SK-N-SH (cell line): ENCODE results near the gene SLC26A11. TPM values are rescaled to one million over a fixed set of nuclear protein-coding genes. Genes with fewer than 3 reads are reported as not detected.

Source experiments
- CTCF ChIA-PET: fragments of 300-600, 350-600 bp; formaldehyde crosslinking; extraction: SDS; loops from one replicate; lab custom pipeline; 2021; lab: Yijun Ruan, JAX
- POLR2A ChIA-PET: fragments of 350-600 bp; sonication (Branson Sonifier 250); formaldehyde crosslinking; extraction: SDS; loops from one replicate; lab custom pipeline; 2020; ENCODE audit warnings: antibody characterized with exemption, inconsistent platforms; lab: Yijun Ruan, JAX
- DNase-seq: peaks from one replicate; pipeline ENCODE4 v3.0.0; 2012
- H2AFZ ChIP-seq: fragments of 200-600 bp; sonication (generic); 2 replicates; pipeline ENCODE4 v1.8.1; 2016; ENCODE audit warnings: antibody characterized with exemption, mild to moderate bottlenecking, low read depth
- H3F3A ChIP-seq: fragments of 200-600 bp; sonication (generic); replicated peaks from 2 replicates; pipeline ENCODE3; 2016; ENCODE audit warnings: antibody characterized with exemption, mild to moderate bottlenecking; ENCODE audit not compliant: insufficient read depth
- H3K27ac ChIP-seq, 2 experiments: fragments of 200-500 bp in 1 of 2; fragments of 200-600 bp in 1 of 2; sonication (Bioruptor generic) in 1 of 2; sonication (generic), shearing (Covaris generic) in 1 of 2; 2 replicates each; pipeline versions ENCODE4 v1.5.1 to v1.6.1; 2014 to 2016; ENCODE audit warnings: low read depth in 2 of 2, inconsistent platforms in 1 of 2, low read length in 1 of 2, mild to moderate bottlenecking in 1 of 2, mixed read lengths in 1 of 2
- H3K27me3 ChIP-seq: fragments of 200-600 bp; sonication (generic), shearing (Covaris generic); 2 replicates; pipeline ENCODE4 v1.6.1; 2016; ENCODE audit warnings: mixed run types; ENCODE audit not compliant: insufficient read depth
- H3K36me3 ChIP-seq, 2 experiments: fragments of 200-500 bp in 1 of 2; fragments of 200-600 bp in 1 of 2; sonication (Bioruptor generic) in 1 of 2; sonication (generic) in 1 of 2; replicated peaks in 1 of 2; 2 replicates each; pipeline versions ENCODE3 to v1.5.1; 2014 to 2016; ENCODE audit warnings: low read length in 1 of 2, mild to moderate bottlenecking in 1 of 2; ENCODE audit not compliant: insufficient read depth in 2 of 2, control insufficient read depth in 1 of 2
- H3K4me1 ChIP-seq, 2 experiments: fragments of 200-500 bp in 1 of 2; fragments of 200-600 bp in 1 of 2; sonication (Bioruptor generic) in 1 of 2; sonication (generic), shearing (Covaris generic) in 1 of 2; 2 replicates each; pipeline versions ENCODE4 v1.5.1 to v1.6.1; 2014 to 2016; ENCODE audit warnings: low read depth in 1 of 2, low read length in 1 of 2, mixed run types in 1 of 2; ENCODE audit not compliant: insufficient read depth in 2 of 2, control insufficient read depth in 1 of 2
- H3K4me2 ChIP-seq: fragments of 200-600 bp; sonication (generic), shearing (Covaris generic); 2 replicates; pipeline ENCODE4 v1.6.1; 2017; ENCODE audit warnings: mixed run types
- H3K4me3 ChIP-seq, 2 experiments: fragments of 200-500 bp in 1 of 2; fragments of 200-600 bp in 1 of 2; sonication (Bioruptor generic) in 1 of 2; sonication (generic), shearing (Covaris generic) in 1 of 2; 2 replicates each; pipeline versions ENCODE4 v1.5.1 to v1.8.1; 2014 to 2016; ENCODE audit warnings: low read depth in 2 of 2, inconsistent platforms in 1 of 2, low read length in 1 of 2, mild to moderate bottlenecking in 1 of 2, mixed read lengths in 1 of 2, moderate library complexity in 1 of 2
- H3K79me2 ChIP-seq: fragments of 200-600 bp; sonication (generic); 2 replicates; pipeline ENCODE4 v1.8.1; 2017; ENCODE audit warnings: mild to moderate bottlenecking; ENCODE audit not compliant: insufficient read depth
- H3K9ac ChIP-seq: fragments of 200-600 bp; sonication (generic); 2 replicates; pipeline ENCODE4 v1.6.1; 2017; ENCODE audit warnings: mixed run types
- H3K9me2 ChIP-seq: fragments of 200-600 bp; sonication (generic); 2 replicates; pipeline ENCODE4 v1.6.1; 2017; ENCODE audit warnings: mixed run types
- H3K9me3 ChIP-seq: fragments of 200-600 bp; sonication (generic); 2 replicates; pipeline ENCODE4 v1.6.1; 2017; ENCODE audit warnings: mixed run types, mild to moderate bottlenecking, moderate library complexity
- H4K20me1 ChIP-seq: fragments of 200-600 bp; sonication (generic); 2 replicates; pipeline ENCODE4 v1.6.1; 2017; ENCODE audit warnings: mild to moderate bottlenecking, mixed run types; ENCODE audit not compliant: insufficient read depth
- EP300 ChIP-seq, 2 experiments: IDR thresholded peaks; 2 replicates each; pipeline versions ENCODE4 v1.4.0 to v1.6.1; 2012; ENCODE audit warnings: borderline replicate concordance in 1 of 2, low read depth in 1 of 2, low read length in 1 of 2
- FOXM1 ChIP-seq: IDR thresholded peaks from 2 replicates; pipeline ENCODE4 v1.4.0; 2012; ENCODE audit warnings: low read depth, mild to moderate bottlenecking
- GATA2 ChIP-seq: sonication (generic); formaldehyde crosslinking; IDR thresholded peaks from 2 replicates; pipeline ENCODE4 v1.5.0; 2020; ENCODE audit warnings: mild to moderate bottlenecking, missing genetic modification reagents
- JUND ChIP-seq: IDR thresholded peaks from 2 replicates; pipeline ENCODE4 v1.4.0; 2012
- POLR2AphosphoS5 ChIP-seq: IDR thresholded peaks from 2 replicates; pipeline ENCODE4 v1.6.1; 2012; ENCODE audit warnings: low read depth, low read length
- RCOR1 ChIP-seq: fragments of 150-350 bp; IDR thresholded peaks from 2 replicates; pipeline ENCODE4 v1.6.1; 2017; ENCODE audit warnings: antibody characterized with exemption, low read length
- SMC3 ChIP-seq: IDR thresholded peaks from 2 replicates; pipeline ENCODE4 v1.6.1; 2012; ENCODE audit warnings: low read depth, low read length, improper control_type of control experiment
- TCF12 ChIP-seq: IDR thresholded peaks from 2 replicates; pipeline ENCODE4 v1.4.0; 2012
- USF2 ChIP-seq: fragments of 150-350 bp; IDR thresholded peaks from 2 replicates; pipeline ENCODE4 v1.6.1; 2017; ENCODE audit warnings: antibody characterized with exemption, low read length, low read depth, borderline replicate concordance
- WGBS: methylation state at CpG from one replicate; pipeline ENCODE4 v1.1.6; 2017; ENCODE audit warnings: low lambda C conversion rate; 5-methylcytosine and 5-hydroxymethylcytosine counted together
- polyA plus RNA-seq, 3 experiments: library from polyadenylated mRNA; depleted of rRNA; stranded (reverse); fragments of >200 nt; gene quantifications; 2 replicates each; pipeline ENCODE4 v1.2.3, GENCODE V29; 2012
- TF ChIP-seq, protein P1 (sequence below): IDR thresholded peaks from 2 replicates; pipeline ENCODE4 v1.4.0; 2012; ENCODE audit warnings: low read depth, borderline replicate concordance
- TF ChIP-seq, protein P2 (sequence below): fragments of 150-350 bp; IDR thresholded peaks from 2 replicates; pipeline ENCODE4 v1.6.1; 2016; ENCODE audit warnings: mild to moderate bottlenecking, low read depth, low read length
- TF ChIP-seq, protein P3 (sequence below): IDR thresholded peaks from 2 replicates; pipeline ENCODE4; 2012

The SLC26A11 gene
- polyA plus RNA-seq, 1 of the 3 experiments (the other 2 are of a cell fraction), result 35.9 TPM

GRCh38 chr17:80247561-80247960, 27.3 kb downstream of the SLC26A11 start:
- H2AFZ ChIP-seq, result no peak overlapping the region
- 97% methylated on average over 17 of the region's 17 CpGs for WGBS
- DNase-seq, result peak; percentile 20
- H3K27ac ChIP-seq, result no peak overlapping the region
- ChIA-PET CTCF (interaction anchor here (1.5 kb wide), 1 partner anchor 165 kb away, joined by 4 read pairs; no protein-coding TSS in a partner anchor), POLR2A (no interaction called here)
- H3K27me3 ChIP-seq, result no peaks in the 10 kb centered on the region
- H3K9me2 ChIP-seq, result no peaks in the 10 kb centered on the region
- peaks cover 3% of the 10 kb centered on the region for H3F3A ChIP-seq
- H3K4me3 ChIP-seq, result no peak overlapping the region
- no peaks in the 10 kb centered on the region for H3K4me1 ChIP-seq
- TF ChIP-seq FOXM1 (no peak), RCOR1 (no peak), JUND (no peak), POLR2AphosphoS5 (no peak), SMC3 (no peak), TCF12 (no peak), GATA2 (no peak), EP300 (IDR thresholded peaks at IDR 0.05; ENCODE audit: borderline replicate concordance in 1 of 2, low read depth in 1 of 2, low read length in 1 of 2) (no peak), USF2 (no peak)
- TF ChIP-seq, protein P1, sequence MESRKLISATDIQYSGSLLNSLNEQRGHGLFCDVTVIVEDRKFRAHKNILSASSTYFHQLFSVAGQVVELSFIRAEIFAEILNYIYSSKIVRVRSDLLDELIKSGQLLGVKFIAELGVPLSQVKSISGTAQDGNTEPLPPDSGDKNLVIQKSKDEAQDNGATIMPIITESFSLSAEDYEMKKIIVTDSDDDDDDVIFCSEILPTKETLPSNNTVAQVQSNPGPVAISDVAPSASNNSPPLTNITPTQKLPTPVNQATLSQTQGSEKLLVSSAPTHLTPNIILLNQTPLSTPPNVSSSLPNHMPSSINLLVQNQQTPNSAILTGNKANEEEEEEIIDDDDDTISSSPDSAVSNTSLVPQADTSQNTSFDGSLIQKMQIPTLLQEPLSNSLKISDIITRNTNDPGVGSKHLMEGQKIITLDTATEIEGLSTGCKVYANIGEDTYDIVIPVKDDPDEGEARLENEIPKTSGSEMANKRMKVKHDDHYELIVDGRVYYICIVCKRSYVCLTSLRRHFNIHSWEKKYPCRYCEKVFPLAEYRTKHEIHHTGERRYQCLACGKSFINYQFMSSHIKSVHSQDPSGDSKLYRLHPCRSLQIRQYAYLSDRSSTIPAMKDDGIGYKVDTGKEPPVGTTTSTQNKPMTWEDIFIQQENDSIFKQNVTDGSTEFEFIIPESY, result no peak
- TF ChIP-seq, protein P2, sequence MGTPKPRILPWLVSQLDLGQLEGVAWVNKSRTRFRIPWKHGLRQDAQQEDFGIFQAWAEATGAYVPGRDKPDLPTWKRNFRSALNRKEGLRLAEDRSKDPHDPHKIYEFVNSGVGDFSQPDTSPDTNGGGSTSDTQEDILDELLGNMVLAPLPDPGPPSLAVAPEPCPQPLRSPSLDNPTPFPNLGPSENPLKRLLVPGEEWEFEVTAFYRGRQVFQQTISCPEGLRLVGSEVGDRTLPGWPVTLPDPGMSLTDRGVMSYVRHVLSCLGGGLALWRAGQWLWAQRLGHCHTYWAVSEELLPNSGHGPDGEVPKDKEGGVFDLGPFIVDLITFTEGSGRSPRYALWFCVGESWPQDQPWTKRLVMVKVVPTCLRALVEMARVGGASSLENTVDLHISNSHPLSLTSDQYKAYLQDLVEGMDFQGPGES, result no peak
- TF ChIP-seq, protein P3, sequence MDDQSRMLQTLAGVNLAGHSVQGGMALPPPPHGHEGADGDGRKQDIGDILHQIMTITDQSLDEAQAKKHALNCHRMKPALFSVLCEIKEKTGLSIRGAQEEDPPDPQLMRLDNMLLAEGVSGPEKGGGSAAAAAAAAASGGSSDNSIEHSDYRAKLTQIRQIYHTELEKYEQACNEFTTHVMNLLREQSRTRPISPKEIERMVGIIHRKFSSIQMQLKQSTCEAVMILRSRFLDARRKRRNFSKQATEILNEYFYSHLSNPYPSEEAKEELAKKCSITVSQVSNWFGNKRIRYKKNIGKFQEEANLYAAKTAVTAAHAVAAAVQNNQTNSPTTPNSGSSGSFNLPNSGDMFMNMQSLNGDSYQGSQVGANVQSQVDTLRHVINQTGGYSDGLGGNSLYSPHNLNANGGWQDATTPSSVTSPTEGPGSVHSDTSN, result no peak
- H3K79me2 ChIP-seq, result no peaks in the 10 kb centered on the region
- no peaks in the 10 kb centered on the region for H4K20me1 ChIP-seq
- no peaks in the 10 kb centered on the region for H3K9me3 ChIP-seq
- H3K4me2 ChIP-seq, result no peak overlapping the region
- peaks cover 5 to 12% of the 10 kb centered on the region in 2 experiments for H3K36me3 ChIP-seq
- H3K9ac ChIP-seq, result no peak overlapping the region
